HG02973 (cell line): ENCODE data around the gene CYYR1.

ENCODE experiments used
- ATAC-seq: cut with Tn5 transposase; IDR thresholded peaks from one replicate; pipeline ENCODE4 v1.9.1; 2021; ENCODE audit warnings: moderate library complexity; ENCODE audit not compliant: unreplicated experiment

CYYR1 gene

GRCh38 chr21:26443291-26443690 lies 129.8 kb downstream of the CYYR1 start:
- ATAC-seq: no peak

DNA sequence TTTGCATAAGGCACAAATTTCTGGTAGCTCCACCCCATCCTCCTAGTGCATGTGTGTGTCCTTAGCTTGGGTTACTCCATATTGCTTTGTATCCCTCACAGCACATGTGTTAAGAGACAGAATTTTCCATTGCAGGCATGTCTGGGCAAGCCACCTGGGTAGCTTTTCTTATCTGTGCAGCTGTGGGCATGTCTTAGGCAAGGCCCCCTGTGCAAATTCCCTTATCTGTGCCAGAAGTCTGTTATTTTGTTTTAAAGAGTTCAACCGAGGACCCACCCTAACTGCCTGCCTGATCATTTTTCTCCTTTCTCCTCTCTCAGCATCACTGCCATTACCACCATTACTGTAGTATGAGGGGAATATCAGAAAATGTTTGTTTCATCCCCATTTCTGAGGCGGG lies 131.9 kb downstream of the CYYR1 start:
- ATAC-seq: no peak

DNA sequence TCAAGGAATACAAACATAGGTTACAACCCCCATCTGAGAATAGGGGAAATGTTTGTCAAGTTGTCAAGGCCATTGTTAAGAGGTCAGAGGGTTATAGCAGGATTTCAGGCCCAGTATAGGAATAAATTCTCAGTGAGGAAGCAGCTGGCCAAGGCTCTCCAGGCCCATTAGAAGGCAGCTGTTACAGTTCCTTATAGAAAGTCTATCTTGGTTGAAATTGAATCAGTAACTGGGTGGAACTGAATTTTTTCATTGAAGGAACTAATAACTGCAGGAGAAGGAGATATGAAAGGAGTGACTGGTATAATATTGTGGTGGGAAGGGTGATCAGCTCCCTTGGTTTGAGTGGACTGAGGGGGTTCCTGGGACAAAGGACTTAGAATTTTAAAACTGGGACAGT lies 134.1 kb downstream of the CYYR1 start:
- ATAC-seq: no peak

DNA sequence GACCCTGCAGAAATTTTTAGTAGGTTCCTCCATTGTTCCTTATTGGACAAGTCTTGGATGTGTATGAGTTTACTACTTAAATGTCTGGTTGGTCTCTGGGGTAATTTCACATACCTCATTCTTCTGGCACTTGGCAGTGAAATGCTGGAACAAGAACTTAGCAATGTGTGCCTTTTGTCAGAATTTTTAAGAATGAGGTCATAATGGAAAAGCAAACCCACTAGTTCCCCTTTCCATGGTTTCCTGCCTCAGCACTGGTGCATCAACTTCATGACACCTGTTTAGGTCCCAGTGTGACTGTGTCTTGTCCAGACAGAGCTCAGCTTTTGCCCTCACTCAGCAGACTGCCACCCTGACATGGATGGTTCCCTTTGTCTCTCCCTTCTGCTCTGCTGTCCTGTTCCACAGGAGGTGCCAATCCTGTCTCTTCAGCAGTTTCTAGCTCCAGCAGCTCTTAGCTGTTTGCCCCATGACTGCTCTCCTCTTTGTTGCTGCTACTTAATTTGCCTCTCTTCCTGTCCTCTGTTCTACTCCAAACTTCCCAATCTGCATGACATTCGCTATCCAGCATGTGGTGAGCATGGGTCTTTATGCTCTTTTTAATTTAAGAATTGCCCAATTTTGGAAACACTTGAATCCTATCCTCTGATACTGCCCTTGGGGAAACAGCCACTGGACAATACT lies 135.6 kb downstream of the CYYR1 start:
- ATAC-seq: no peak

DNA sequence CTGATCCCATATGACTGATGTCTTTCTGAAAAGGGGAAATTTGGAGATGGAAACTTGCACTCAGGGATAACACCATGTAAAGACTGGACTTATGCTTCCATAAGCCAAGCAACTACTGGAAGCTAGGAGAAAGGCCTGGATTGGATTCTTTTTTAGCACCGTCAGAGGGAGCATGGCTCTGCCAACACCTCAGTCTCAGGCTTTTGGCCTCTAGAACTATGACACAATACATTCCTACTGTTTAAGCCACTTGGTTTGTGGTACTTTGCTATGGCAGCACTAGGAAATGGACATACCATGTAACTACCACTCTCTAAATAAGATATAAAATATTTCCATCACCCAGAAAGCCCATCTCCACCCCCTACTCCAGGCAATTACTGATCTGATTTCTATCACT lies 139.7 kb downstream of the CYYR1 start:
- ATAC-seq: no peak

GRCh38 chr21:26432410-26432809 lies 140.7 kb downstream of the CYYR1 start:
- no peak for ATAC-seq

- no peak for ATAC-seq
Measured at GRCh38 chr21:26425576-26425975, 147.5 kb downstream of the CYYR1 start.

DNA sequence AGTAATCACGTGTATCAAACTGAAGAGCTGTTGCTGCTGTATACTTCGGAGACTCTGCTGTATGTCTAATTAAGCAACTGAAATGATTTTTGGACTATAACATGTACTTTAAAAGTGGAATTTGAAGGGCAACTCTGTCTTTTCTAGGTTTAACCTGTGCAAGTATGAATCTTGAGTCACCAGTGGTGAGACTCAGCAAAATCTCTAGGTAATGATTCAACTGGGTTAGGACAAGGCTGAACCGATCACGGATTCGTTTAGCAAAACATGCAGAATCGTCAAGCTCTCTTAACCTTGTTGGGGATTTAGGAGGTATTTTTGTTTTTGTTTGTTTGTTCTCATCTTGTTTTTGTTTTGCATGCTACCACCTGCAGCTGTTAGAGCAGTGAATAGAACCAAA lies 149.6 kb downstream of the CYYR1 start:
- no peak for ATAC-seq

DNA sequence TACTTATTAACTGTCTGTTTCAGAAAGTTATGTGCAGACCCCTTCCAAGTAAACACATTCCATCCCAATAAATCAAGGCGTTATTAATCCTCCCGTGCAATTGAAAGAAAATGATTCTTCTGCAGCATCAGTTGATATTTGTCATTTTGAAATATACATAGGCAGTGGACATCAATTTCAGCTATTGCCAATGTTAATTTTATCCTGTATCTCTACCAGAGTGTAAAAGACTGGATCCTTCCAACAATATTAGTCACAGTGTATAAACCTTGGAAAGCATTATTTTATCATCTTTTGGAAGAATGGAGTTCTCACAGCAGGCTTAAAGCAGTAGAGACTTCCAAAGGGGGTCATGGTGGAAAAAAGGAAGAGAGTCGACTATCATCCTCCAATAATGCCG lies 150.4 kb downstream of the CYYR1 start:
- ATAC-seq: no peak

DNA sequence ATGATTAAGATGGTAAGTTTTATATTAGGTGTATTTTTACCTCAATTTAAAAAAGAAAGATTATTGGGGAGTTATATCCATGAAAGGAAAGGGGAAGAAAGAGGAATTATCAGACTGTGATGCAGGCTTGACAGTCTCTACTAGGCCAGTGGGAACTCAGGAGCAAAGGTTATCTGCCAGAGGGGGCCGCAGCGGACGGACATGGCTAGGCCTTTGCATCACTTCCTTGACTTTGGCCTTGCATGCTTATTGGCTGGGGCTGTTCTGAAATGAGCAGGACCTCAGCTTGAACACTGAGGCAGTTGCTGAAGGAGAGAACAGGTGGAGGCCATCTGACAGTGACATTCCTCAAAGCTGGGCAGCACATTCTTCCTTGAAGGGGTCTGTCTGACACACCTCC lies 150.9 kb downstream of the CYYR1 start:
- no peak for ATAC-seq

GRCh38 chr21:26421724-26422123 lies 151.4 kb downstream of the CYYR1 start:
- ATAC-seq: no peak
